SK-N-SH (cell line): ENCODE measurements around the gene ZNF385A.

Experiments
- FOSL2 ChIP-seq: IDR thresholded peaks from 2 replicates; pipeline ENCODE4 v1.4.0; 2012; ENCODE audit warnings: low read depth, mild to moderate bottlenecking, moderate library complexity, borderline replicate concordance
- YY1 ChIP-seq: IDR thresholded peaks from 2 replicates; pipeline ENCODE4 v1.4.0; 2012; ENCODE audit warnings: low read depth, mild to moderate bottlenecking

GRCh38 chr12:54331461-54331860 lies 53.1 kb downstream of the ZNF385A start:
- no peak for TF ChIP-seq YY1
- no peak for TF ChIP-seq FOSL2
